ENCODE results near the gene DCLK2.

DCLK2 gene

DNA sequence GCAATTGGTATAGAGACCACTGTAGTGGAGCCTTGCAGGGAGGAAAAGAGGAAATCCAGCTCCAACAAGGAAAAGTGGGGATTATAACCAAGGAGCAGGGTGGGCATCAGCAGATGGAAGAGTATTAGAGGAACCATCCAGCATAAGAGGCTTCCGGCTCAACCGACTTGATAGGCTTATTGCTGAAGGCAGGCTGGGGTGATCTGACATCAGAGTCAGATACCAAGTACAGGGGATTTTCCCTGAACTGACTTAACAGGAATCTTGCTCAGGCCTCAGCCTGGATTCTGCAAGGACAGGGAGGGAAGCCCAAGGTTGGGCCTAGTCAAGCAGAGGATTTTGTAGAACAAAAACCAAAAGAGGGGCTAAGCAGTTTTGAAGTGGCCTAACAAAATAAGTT lies 129.6 kb downstream of the DCLK2 start:
- no peak for DNase-seq (ENCODE audit: low read depth in 2 of 2)

DNA sequence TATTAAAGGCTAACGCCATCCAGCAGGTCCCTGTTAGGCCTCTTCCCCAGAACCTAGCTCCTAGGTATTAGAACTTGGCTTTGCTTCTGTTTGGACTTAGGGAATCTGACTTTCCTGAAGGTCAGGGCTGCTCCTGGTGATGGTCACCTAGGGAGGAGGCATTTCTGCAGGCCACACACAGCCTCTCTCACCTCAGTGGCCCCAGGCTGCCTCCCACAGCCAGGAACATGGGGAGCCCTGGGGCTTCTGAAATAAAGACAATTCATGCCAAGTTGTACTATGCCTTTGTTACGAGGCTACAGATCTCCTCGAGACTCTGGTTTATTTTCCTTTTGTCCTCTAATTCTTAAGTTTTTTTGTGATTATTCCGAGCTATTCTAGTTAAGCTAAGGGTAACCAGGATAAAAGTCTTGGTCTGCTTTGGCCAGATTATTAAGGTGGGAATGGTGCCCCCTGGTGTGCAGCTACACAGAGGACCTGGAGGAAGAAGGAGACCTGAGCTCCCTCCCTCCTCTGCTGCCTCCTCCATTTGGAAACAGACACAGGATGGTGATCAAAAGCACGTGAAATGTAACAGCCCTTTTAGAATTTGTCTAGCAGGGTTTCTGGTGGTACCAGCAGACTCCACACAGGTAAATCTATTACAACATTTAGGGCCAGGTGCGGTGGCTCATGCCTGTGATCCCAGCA lies 131.0 kb downstream of the DCLK2 start:
- no peak for DNase-seq (ENCODE audit: low read depth in 2 of 2)

DNA sequence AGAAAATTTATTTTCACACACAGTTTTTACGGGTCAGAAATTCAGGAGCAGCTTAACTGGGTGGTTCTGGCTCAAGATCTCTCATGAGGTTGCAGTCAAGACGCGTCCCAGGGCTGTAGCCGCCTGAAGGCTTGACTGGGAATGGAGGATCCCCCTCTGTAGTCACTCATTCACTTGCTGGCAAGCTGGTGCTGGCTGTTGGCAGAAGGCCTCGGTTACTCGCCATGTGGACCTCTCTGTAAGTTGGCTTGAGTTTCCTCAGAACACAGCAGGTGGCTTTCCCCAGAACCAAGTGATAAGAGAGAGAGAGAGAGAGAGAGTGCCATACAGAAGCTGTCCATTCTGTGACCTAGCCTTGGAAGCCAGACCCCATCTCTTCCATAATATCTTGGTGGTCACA lies 132.8 kb downstream of the DCLK2 start:
- no peak for DNase-seq (ENCODE audit: low read depth in 2 of 2)

DNA sequence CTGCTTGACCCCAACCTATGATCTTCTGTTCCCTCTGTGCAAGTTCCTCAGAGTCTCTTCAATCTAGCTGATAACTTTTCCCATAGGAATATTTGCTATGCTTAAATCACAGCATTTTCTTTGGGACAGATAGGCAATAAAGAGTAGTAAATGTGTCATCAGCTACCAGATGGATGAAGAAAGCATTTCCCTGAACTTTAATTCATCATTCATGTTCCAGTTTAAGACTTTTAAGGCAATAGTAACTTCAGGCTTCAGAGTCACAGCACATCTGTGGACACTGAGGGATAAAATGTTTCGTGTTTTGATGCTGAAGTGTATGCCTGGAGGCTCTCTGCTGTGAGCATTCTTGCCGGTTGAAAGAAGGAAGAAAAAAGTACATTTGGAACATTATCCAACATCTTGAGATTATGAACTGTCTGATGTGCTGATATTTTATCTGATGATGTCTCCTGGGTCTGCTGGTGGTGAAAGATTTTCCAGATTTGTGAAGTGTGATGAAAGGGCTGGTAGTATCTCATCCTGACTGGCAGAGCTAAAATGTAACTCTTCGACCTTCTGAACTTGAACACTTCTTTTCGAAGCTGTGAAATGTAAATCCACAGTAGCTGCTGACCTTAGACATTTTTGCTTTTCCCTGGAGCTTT lies 133.7 kb downstream of the DCLK2 start:
- no peak for DNase-seq (ENCODE audit: low read depth in 2 of 2)

DNA sequence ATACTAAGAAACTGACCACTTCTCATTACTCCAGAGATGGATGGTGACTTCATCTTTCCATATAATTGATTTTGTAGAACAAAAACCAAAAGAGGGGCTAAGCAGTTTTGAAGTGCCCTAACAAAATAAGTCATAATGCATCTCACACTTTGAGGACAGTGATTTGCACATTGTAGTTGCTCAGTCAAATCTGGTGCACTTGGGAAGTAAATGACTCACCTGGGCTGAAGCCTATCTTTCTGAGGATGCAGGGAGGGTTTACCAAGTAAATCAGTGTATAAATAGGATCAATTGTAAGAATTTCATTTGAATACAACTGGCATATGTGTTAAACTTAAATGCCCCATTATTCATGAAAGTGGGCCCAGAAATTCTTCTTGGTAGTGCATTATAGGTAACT lies 134.2 kb downstream of the DCLK2 start:
- DNase-seq (ENCODE audit: low read depth in 2 of 2), result no peak

DNA sequence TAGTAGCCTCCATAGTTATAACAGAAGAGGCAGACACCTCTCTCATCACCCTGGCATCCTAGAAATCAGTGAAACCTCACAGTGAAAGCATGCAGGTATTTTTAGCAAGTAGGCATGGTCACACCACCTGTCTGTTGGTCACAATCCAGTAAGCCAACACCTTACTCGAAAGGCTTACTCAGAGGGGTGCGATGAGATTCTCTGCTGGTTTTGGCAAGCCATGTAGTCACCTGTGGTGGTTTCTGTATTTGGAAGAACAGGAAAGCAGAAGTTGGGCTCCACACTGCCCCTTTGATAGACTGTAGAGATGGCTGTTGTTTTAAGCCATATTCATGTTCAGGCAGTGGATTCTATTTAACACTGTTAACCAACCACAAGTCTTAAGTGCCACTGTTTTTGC lies 134.7 kb downstream of the DCLK2 start:
- no peak for DNase-seq (ENCODE audit: low read depth in 2 of 2)

DNA sequence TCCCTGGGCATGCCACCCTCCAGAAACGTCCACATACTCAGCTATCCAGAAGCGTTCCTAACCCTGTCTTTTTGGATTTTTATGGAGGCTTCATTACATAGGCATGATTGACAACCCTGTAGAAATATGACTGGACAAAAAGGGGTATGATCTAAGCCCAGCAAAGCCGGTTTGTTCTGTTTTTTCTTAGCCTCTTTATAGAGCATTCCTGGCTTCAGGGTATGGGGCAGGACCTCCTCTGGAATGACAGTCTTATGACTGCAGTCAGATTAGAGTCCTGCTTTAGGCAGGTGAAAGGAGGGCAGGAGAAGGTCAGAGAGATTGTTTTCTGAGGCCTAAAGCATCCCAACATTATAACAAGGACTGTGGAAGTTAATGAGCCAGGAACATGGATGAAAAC lies 137.4 kb downstream of the DCLK2 start:
- no peak for DNase-seq (ENCODE audit: low read depth in 2 of 2)

DNA sequence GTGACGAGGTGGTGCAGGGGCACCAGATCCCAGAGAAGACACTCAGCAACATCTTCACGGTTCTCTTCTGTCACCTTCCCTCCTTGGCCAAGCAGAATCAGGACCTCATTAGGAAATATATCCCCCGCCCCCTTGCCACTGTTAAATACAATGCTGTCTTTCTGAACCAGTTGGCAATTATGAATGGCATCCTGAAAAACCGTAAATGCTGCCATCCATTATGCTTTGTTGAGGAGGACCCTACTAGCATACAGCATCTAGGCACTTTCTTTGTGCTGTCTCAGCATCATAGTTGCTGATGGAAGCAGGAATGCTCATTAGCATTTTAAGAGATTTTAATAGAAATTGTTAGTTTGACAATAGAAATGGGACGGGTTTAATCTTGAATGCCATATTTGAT lies 138.5 kb downstream of the DCLK2 start:
- DNase-seq (ENCODE audit: low read depth in 2 of 2), result no peak

DNA sequence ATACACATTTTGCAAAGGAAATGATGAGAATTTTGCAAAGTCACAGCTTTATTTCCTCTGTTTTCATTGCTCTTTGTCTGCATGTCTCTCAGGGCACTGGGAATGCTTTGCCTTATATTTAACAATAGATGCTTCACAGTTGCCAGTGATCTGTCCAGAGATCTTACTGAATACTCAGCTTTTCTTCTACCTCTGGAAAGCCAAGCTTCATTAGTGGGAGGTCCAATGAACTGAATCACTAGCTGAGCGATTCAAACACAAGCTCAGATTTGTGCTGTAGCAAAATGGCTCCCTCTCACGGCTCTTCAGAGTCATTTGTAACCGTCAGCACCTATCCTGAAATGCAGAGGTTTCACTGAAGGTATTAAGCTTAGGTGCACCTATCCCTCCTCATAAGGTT lies 138.9 kb downstream of the DCLK2 start:
- no peak for DNase-seq (ENCODE audit: low read depth in 2 of 2)

DNA sequence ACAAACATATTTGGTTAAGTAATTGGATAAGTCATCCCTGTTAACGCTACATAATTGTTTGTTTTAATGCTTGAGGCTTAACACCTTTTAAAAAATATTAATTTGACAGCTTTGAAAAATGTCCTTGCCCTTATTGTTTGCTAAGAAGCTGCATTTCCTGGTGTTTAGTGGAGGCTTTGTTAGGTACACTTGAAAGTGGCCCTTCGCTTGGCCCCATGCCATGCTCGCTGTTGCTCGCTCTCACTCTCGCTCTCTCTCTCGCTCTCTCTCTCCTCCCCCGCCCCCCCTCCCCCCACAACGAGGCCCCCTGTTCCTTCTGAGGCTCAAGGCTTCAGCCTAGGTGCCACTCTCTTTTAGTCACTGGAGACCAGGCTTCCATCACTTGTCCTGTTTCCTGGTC lies 139.6 kb downstream of the DCLK2 start:
- DNase-seq (ENCODE audit: low read depth in 2 of 2), result no peak

DNA sequence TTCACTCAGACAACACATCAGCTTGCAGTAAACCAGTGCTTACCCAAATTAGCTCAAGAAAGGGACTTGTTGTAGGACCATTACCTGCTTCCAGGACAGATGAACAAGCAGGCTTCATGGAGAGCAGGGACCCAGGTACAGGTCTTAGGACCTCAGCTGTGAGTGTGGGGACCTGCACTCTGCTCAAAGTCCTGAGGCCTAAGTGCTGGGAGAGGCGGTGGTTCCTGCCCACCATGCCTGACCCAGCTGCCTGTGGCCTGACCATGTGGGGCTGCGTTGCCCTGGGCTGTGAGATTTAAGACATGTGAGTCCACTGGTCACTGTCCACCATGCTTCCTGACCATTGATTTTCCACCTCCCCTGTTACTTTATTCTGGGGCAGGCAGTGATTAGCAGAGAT lies 140.2 kb downstream of the DCLK2 start:
- DNase-seq (ENCODE audit: low read depth in 2 of 2), result no peak

DNA sequence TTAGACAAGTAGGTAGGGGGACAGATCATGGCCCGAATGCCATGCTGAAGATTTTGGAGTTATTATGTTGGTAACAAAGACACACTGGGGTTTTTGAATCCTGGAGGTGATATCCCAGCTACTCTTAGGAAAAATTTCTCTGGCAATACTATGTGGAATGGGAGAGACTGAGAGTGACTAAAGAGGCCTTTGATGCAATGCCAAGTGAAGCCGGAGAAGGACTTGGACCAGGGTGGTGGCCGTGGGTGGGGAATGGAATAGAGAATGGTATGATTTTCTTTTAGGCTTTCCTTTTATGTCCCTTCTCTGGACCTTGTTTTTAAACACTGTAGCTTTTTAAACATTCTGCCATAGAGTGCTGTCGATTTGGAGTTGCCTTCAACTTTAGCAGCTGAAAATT lies 141.6 kb downstream of the DCLK2 start:
- DNase-seq (ENCODE audit: low read depth in 2 of 2), result no peak

DNA sequence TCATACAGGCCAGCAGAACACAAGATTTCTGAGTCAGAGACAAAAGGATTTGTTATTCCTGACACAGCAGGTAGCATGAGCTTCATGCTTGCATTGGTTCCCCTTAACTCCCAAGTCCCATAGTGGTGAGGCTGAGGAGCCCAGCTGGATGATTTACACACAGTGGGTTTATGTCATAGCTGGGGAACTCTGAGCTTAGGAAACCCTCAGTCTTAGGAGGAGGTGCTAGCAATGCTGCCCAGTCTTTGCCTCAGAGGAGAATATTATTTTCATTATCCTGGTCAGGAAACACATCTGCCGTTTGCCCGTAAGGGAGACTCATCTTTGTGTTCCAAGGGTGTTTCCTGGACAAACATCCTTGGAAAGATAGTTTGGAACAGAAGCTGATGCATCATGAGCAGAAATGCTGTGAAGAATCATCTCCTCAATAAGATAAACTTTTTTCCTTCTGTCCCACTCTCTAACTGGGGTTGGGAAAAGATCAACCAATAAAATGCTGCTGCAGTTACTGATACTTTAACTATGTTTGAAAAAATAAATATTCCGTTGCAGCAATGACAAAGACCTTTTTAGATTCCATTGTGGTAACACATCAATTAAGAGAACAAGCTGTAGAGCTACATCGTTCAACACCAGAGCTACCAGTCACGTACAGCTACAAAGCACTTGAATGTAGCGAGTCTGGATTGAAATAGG lies 146.8 kb downstream of the DCLK2 start:
- no peak for DNase-seq (ENCODE audit: low read depth in 2 of 2)

DNA sequence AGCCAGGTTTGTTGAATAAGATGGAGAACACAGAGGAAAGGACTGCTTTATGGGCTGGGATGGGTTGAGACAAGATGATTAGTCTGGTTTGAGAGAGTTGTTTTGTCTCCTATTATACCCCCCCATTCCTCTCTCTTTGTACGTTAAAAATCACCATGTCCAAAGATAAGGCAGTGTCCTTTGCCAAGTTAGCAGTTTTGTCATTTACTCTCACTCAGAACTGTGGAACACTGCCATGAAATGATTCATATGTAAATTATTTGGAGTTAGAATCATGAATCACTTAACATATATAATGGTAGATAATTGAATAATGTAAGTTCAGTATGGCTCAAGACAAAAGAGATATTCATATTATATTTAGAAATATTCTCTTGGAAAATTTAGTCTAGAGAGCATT lies 151.3 kb downstream of the DCLK2 start:
- no peak for DNase-seq (ENCODE audit: low read depth in 2 of 2)

DNA sequence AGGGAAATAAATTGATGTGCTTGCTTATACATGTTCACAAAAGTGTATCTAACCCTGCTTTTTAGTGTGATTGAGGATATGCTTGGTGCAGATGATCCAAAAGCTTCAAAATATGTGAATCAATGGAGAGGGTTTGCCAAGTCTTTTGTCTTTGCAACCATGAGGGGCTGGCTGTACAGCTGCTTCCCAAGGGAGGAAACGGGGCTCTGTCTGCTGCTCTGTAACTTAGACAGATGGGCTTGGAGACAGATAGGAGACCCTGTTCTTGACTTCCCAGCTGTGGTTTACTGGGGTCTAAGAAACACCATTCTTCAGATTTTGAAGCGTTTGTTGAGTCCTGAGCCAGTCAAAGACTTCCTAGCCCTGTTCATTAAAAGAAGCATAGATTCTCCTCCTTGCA lies 152.3 kb downstream of the DCLK2 start:
- DNase-seq (ENCODE audit: low read depth in 2 of 2), result no peak

DNA sequence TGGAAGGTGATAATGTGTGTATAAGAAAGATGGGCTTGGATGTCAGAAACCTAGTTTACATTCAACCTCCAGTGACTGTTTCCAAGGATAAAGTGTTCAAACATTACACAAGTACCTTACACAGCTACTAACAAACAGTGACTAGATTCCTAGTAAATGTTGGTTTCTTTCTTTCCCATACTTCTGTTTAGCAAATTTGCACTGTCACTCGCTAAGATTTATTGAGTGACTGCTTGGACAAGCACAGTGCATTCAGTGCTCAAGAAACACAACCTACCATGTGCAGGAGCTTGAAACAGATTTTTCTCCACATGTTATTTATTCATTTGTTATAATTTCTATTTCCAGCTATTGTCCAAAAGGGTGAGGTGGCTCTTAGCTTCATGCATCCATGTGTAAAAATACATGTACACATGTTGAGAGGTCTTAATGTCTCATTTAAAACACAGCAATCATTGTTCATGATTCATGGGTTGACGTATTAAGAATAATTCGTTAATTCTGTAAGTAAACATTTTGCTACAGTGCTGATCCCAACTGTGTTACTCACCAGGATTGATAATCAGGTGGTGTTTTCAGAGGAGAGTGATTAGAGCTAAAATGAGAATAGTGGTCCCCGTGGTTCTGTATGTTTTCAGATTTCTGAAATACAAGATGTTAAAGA lies 153.0 kb downstream of the DCLK2 start:
- no peak for DNase-seq (ENCODE audit: low read depth in 2 of 2)

DNA sequence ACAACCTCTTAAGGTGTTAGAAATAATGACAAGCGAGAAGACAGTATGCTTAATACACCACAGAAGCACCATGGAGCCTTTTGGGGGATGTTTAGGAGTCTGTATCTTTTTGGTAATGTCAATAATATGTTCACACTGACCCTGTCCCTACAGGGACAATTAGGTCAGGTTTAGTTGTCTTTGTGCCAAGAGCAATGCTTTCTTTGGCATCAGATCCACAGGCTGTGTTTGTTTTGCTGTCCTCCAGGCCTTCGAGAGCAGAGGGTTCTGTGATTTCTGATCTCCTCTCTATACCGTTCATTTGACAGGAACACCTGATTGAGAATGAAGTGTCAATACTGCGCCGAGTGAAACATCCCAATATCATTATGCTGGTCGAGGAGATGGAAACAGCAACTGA lies 153.8 kb downstream of the DCLK2 start:
- no peak for DNase-seq (ENCODE audit: low read depth in 2 of 2)

DNA sequence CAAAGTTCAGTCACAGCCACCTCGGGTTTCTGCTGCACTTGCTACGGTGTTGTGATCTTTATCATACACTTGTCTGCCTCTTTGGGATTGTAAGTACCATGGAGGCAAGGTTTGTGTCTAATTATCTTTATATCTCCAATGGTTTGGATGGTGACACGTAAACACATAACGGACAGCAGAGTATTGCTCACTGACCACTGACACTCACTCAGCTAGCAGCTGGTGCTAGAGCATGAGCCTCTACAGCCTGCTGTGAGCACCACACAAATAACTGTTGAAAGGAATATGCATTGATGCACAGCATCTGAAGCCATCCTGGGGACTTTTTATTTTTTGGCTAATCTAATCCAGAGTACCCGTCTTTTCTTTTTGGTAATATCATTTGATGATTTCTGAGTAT lies 156.0 kb downstream of the DCLK2 start:
- DNase-seq (ENCODE audit: low read depth in 2 of 2), result no peak

DNA sequence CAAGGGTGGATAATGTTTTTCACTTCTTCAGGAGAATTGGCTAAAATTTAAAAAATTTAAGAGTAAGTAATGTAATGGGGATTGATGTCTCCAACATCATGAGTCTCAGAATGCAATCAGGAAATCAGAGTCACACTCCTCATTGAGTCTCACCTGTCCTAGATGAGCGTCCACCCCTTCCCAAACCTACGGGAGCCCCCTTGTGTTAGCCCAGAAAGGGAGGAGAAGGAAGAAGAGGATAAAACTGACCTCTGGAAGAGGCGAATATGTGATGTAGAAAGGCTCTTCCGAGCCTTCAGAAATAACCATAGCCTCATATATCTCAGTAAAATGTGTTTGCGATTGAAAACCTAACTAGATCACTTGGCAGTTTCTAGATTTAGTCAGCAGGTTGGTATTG lies 157.1 kb downstream of the DCLK2 start:
- no peak for DNase-seq (ENCODE audit: low read depth in 2 of 2)

DNA sequence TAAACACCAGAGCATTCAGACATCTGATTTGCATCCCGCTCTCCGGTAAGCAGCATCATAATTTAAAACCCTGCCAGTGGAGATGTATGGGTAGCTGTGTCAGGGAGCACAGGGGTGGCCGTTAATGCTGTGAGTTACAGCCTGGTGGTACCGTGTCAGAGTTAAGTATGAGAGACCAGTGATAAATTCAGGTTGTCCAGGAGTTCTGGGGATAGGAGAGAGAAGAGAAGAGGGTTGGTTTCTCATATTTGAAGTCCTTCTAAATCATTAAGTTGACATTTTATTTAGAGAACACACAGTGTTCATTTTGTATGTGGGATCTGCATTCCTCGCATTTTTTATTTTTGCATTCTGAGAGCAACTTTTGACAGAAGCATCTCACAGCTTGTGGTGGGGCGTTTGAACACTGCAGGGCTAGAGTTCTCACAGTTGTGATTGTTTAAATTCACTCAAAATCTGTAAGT lies 157.6 kb downstream of the DCLK2 start:
- no peak for DNase-seq (ENCODE audit: low read depth in 2 of 2)

DNA sequence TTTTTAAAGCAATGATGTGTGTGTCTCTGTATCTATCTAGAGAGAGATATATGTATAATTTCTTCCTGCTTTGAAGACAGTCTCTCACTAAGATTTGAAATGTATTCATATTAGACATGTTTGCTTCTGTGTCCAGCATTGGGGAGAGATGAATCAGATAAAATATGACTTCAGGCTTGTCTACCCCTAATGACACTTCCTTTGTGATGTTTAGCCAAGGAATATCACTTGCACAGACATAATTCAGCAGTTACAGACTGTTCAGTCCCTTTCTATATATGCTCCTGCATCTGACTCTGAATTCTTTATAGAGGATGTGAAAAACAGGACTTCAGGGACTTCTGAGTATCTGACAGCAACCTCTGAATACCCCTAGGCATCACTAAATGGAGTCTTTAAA lies 158.4 kb downstream of the DCLK2 start:
- no peak for DNase-seq (ENCODE audit: low read depth in 2 of 2)

DNA sequence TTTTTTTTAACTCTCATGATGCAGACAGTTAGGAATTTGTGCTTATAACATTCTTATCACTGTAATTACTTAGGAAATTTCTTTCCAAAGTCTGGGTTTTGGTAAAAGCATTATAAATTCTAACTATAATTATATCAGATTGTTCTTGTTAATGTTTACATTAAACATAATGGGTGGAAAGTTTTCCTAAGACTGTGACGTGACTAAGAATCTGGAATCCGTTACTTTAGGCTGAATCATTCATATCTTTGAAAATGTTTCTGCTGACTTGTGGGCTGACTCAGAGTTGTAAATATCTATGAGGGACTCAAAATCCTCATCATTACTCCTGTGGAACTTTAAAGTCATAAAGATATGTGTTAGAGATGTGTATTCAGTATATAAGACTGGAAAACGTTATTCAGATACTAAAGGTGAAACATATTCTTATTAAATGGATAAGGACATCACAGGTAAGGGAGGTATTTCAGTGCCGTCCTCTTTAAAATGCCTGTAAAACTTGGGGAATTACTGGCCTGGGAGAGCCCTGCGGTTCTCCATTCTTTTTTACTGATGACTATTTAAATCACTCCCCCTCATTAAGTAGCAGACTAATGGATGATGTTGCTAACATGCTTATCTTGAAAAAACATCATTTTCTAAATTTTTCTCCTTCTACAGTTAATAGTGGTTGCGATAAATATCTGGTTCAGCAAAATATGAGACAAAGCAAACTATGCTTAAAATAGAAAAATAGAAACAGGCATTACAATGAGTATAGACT lies 159.0 kb downstream of the DCLK2 start:
- no peak for DNase-seq (ENCODE audit: low read depth in 2 of 2)
